HG03354 (cell line): ENCODE results near the gene RNF213.

Source experiments
- ATAC-seq: cut with Tn5 transposase; IDR thresholded peaks from one replicate; pipeline ENCODE4 v1.9.1; 2021; ENCODE audit warnings: mild to moderate bottlenecking; ENCODE audit not compliant: unreplicated experiment, poor library complexity, severe bottlenecking

RNF213 gene

GRCh38 chr17:80359422-80360110 lies 98.9 kb downstream of the RNF213 start:
- ATAC-seq = no peak

GRCh38 chr17:80360396-80360795 lies 99.7 kb downstream of the RNF213 start:
- ATAC-seq = no peak

DNA sequence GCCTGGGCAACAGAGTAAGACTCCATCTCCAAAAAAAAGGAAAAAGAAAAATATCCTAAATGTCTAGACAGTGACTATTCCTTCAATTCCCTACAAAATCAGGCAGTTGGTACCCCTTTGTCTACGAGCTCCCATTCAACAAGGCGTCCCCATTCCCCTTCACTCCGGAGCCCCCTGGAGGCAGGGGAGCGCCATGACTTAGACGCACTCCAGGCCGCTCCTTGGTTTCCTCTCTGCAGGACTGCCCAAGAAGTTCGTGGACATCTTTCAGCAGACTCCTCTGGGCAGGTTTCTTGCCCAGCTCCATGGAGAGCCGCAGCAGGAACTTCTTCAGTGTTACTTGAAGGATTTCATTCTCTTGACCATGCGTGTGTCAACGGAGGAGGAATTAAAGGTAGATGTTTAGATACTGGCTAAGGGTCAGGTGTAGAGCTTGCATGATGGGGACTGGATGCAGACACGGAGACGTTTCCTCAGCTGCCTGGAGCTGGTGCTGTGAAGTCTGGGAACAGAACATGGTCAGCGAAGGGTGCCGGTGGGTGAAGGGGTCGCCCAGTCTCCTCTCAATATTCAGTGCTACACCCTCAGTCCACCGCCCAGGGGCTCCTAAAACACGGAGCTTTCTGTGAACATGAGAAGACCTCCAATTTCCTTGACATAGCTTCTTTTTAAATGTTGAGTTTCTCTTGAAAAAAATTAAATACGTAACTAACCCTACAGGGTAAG lies 101.0 kb downstream of the RNF213 start:
- no peak for ATAC-seq

DNA sequence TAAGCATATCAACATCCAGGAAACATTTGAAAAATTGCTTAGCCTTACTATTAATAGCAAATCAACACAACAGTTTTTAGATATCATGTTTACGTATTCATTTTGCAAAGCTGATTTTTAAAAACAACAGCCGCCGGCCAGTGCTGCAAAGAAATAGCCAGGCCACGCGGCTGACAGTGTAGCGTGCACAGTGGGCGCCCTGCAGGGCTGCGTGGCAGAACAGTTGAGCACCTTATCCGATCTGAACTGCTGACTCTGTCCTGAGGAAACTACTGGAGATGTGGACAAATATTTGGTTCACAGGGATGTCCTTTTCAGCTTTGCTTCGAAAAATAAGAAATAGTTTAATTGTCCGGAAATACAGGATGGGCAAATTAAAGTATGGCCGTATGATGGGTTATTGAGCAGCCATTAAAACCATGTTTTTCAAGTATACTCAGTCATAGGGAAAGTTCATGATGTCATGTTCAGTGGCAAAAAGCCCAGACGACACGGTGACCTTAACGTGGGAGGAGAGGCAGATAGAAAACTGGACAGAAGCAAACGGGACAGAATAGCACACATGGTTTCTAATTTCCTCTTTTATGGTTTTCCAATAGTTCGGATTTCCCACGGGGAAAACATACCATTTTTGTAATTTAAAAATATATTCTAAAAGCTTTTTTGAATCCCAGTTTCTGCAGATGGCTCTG lies 101.9 kb downstream of the RNF213 start:
- no peak for ATAC-seq

- no peak for ATAC-seq
These were observed 102.5 kb downstream of the RNF213 start for GRCh38 chr17:80363120-80363515.

- ATAC-seq = no peak
These were observed 103.0 kb downstream of the RNF213 start for GRCh38 chr17:80363518-80364090.

- no peak for ATAC-seq
These were observed 103.5 kb downstream of the RNF213 start for GRCh38 chr17:80364091-80364691.

DNA sequence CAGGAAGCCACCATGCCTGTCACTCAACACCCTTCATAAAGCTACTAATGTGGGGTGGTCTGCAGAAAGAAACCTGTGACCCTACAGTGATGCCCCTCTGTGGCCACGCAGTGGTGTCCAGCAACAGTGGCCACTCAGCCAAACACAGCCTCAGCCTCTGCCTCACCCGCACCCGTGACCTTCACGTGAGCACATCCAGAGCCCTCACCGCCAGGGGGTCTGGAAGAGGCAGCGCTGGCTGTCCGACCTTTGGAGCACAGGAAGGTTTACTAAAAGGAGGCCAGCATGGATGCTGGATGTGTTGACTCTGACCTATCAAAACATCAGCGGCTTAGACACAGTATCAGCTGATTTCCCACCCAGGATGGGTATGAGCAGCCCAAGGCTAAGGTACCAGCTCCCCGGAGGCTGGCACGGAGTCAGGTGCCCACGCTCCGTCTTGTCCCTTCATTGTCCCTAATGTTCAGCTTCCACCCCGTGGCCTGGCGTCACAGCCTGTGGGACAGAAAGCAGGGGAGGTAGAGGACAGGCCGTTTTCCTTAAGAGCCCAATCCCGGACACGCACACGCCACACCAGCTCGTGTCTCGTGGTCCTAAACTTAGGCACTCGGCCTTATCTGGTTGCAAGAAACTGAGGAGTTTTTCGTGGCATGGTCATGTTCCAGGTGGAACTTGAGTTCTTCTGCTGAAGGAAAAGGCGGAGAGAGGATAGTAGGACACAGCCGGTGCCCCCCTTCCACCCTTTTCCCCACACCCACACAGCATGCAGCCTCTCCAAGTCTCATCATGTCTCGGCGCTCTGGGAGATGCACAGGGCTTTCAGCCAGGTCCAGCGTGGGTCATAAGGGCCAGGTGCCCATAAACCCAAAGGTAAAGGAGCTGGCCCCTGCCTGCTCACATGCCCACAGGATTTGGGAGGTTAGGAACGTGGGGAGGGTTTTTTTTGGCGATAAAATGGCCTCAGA lies 104.6 kb downstream of the RNF213 start:
- no peak for ATAC-seq

- no peak for ATAC-seq
These were observed 105.3 kb downstream of the RNF213 start for GRCh38 chr17:80365983-80366382.

- ATAC-seq = no peak
These were observed 106.9 kb downstream of the RNF213 start for GRCh38 chr17:80367503-80367902.

- no peak for ATAC-seq
These were observed 110.5 kb downstream of the RNF213 start for GRCh38 chr17:80371196-80371595.

GRCh38 chr17:80372456-80372855 lies 111.8 kb downstream of the RNF213 start:
- no peak for ATAC-seq

DNA sequence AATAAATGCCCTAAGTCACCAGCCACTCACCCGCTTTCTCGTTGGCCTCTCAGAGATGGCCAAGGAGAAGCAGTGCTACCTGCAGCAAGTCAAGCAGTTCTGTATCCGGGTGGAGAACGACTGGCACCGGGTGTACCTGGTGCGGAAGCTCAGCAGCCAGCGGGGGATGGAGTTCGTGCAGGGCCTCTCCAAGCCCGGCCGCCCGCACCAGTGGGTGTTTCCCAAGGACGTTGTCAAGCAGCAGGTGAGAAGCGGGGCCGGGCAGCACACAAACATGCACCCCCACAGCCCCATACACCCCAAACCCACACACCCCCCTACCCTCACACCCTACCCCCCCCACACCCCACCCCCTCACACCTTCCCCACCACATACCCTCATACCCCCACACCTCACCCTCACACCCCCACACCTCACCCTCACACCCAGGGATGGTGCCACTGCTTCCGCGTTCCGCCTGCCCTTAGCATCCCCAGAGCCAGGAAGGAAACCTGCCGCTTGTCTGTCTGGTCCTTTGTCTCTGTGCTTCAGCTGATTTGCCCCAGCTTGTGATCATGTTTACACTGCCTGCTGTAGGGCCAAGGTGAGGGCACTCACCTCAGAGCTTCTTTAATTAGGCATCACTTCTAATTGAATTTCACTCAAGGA lies 112.4 kb downstream of the RNF213 start:
- no peak for ATAC-seq

- ATAC-seq = no peak
These were observed 113.5 kb downstream of the RNF213 start for GRCh38 chr17:80374039-80374731.

GRCh38 chr17:80374732-80375585 lies 114.3 kb downstream of the RNF213 start:
- ATAC-seq = no peak

GRCh38 chr17:80376531-80376930 lies 115.9 kb downstream of the RNF213 start:
- ATAC-seq = no peak

DNA sequence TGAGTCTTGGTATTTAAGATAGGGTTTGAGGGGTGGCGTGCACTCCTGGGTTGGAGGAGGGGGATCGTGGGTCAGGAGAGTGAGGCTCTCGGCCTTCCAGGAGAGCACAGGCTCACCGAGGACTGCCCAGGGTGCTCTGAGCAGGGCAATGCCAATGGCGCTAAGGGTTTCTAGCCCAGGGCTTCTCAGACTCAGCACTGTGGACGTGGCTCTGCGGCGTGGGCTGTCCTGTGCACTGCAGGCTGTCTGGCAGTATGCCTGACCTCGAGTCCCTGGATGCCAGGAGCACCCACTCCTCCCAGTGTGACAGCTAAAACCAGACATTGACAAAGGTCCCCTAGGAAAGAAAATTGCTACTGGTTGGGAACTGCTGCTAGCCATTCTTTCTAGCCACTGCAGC lies 117.1 kb downstream of the RNF213 start:
- no peak for ATAC-seq
